NB4 (cell line): ENCODE data around the gene ATP11A.

Source experiments
- MAX ChIP-seq: IDR thresholded peaks from 2 replicates; pipeline ENCODE4 v1.6.1; 2011; ENCODE audit warnings: low read depth, low read length
- POLR2A ChIP-seq: IDR thresholded peaks from 2 replicates; pipeline ENCODE4 v1.6.1; 2011; ENCODE audit warnings: mild to moderate bottlenecking; ENCODE audit not compliant: insufficient read length; ENCODE audit errors: extremely low read depth
- TF ChIP-seq, protein P1 (sequence below): IDR thresholded peaks from one replicate; pipeline ENCODE4 v1.5.1; 2012; ENCODE audit warnings: low read depth, low read length

GRCh38 chr13:112671359-112671758 is 18.5 kb upstream of the ATP11A start:
- TF ChIP-seq, protein P1, sequence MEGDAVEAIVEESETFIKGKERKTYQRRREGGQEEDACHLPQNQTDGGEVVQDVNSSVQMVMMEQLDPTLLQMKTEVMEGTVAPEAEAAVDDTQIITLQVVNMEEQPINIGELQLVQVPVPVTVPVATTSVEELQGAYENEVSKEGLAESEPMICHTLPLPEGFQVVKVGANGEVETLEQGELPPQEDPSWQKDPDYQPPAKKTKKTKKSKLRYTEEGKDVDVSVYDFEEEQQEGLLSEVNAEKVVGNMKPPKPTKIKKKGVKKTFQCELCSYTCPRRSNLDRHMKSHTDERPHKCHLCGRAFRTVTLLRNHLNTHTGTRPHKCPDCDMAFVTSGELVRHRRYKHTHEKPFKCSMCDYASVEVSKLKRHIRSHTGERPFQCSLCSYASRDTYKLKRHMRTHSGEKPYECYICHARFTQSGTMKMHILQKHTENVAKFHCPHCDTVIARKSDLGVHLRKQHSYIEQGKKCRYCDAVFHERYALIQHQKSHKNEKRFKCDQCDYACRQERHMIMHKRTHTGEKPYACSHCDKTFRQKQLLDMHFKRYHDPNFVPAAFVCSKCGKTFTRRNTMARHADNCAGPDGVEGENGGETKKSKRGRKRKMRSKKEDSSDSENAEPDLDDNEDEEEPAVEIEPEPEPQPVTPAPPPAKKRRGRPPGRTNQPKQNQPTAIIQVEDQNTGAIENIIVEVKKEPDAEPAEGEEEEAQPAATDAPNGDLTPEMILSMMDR, result no peak
- TF ChIP-seq POLR2A, result no peak
- TF ChIP-seq MAX, result no peak
